GM23248 (cell line): Measurements from ENCODE around the gene GHRH. TPM values are rescaled to one million over a fixed set of nuclear protein-coding genes. Genes with fewer than 3 reads are reported as not detected.

Source experiments
- DNase-seq: peaks from one replicate; pipeline ENCODE4 v3.0.0-alpha.2; 2015
- H2AFZ ChIP-seq: fragments of 200-600 bp; sonication (generic); 2 replicates; pipeline ENCODE4 v1.6.1; 2016; ENCODE audit warnings: antibody characterized with exemption
- H3F3A ChIP-seq: fragments of 200-600 bp; sonication (generic); 2 replicates; pipeline ENCODE4 v1.6.1; 2016; ENCODE audit warnings: mild to moderate bottlenecking, antibody characterized with exemption, mixed run types; ENCODE audit not compliant: insufficient read depth
- H3K27ac ChIP-seq: fragments of 200-600 bp; sonication (generic); 2 replicates; pipeline ENCODE4 v1.5.1; 2016; ENCODE audit warnings: mild to moderate bottlenecking
- H3K27me3 ChIP-seq: fragments of 200-600 bp; sonication (generic); replicated peaks from 2 replicates; pipeline ENCODE4 v1.6.1; 2016; ENCODE audit warnings: mild to moderate bottlenecking; ENCODE audit not compliant: insufficient read depth
- H3K36me3 ChIP-seq: fragments of 200-600 bp; sonication (generic); 2 replicates; pipeline ENCODE4 v1.6.1; 2016; ENCODE audit warnings: low read depth, mild to moderate bottlenecking
- H3K4me1 ChIP-seq: fragments of 200-600 bp; sonication (generic); 2 replicates; pipeline ENCODE4 v1.6.1; 2016; ENCODE audit warnings: mild to moderate bottlenecking; ENCODE audit not compliant: insufficient read depth
- H3K4me2 ChIP-seq: fragments of 200-600 bp; sonication (generic); one replicate; pipeline ENCODE4 v1.6.1; 2016; ENCODE audit warnings: mild to moderate bottlenecking; ENCODE audit not compliant: unreplicated experiment
- H3K4me3 ChIP-seq: fragments of 200-600 bp; sonication (generic); 2 replicates; pipeline ENCODE4 v1.5.1; 2016; ENCODE audit warnings: mild to moderate bottlenecking
- H3K79me2 ChIP-seq: fragments of 200-600 bp; sonication (generic); 2 replicates; pipeline ENCODE4 v1.6.1; 2016; ENCODE audit warnings: mild to moderate bottlenecking; ENCODE audit not compliant: insufficient read depth
- H3K9ac ChIP-seq: fragments of 200-600 bp; sonication (generic); 2 replicates; pipeline ENCODE4 v1.6.1; 2016; ENCODE audit warnings: mild to moderate bottlenecking
- H3K9me2 ChIP-seq: fragments of 200-600 bp; sonication (generic); 2 replicates; pipeline ENCODE4 v1.6.1; 2016; ENCODE audit warnings: mixed run types, mild to moderate bottlenecking, moderate library complexity; ENCODE audit not compliant: insufficient read depth
- H3K9me3 ChIP-seq: fragments of 200-600 bp; sonication (generic); one replicate; pipeline ENCODE4 v1.6.1; 2017; ENCODE audit warnings: low read depth
- H4K20me1 ChIP-seq: fragments of 200-600 bp; sonication (generic); 2 replicates; pipeline ENCODE4 v1.6.0; 2016; ENCODE audit not compliant: insufficient read depth
- EZH2 ChIP-seq: fragments of 200-600 bp; sonication (generic); IDR thresholded peaks from 2 replicates; pipeline ENCODE4 v1.6.1; 2018; ENCODE audit warnings: antibody characterized with exemption, mild to moderate bottlenecking; ENCODE audit not compliant: insufficient read depth, poor library complexity, severe bottlenecking
- EZH2phosphoT487 ChIP-seq: fragments of 200-600 bp; sonication (generic); IDR thresholded peaks from 2 replicates; pipeline ENCODE4 v1.6.1; 2018; ENCODE audit warnings: antibody characterized with exemption, moderate library complexity, mild to moderate bottlenecking, low read depth; ENCODE audit not compliant: insufficient read depth
- WGBS, 2 experiments: methylation state at CpG; one replicate each; pipeline ENCODE4 v1.1.6; 2015 to 2017; ENCODE audit warnings: low lambda C conversion rate in 2 of 2, low coverage in 1 of 2; ENCODE audit errors: missing lambda C conversion rate in 2 of 2; 5-methylcytosine and 5-hydroxymethylcytosine counted together
- in situ Hi-C: fragments of 300-500 bp; cut with MboI; formaldehyde crosslinking; loops from 2 replicates; pipeline ENCODE4 v1.15.0; 2020
- polyA plus RNA-seq: library from polyadenylated mRNA; unstranded; fragments of >200 nt; fragmentation: Nextera tagmentation; extraction: Ambion mirVana; gene quantifications from 2 replicates; pipeline ENCODE4 v1.2.1, GENCODE V29; 2016
- total RNA-seq: library from RNA; depleted of rRNA; stranded (reverse); fragments of >200 nt; shearing (Covaris generic); gene quantifications from 2 replicates; pipeline ENCODE4 v1.2.3, GENCODE V29; 2014

The GHRH gene
- total and polyA plus RNA-seq, 2 experiments from 2014 or later: not detected

DNA sequence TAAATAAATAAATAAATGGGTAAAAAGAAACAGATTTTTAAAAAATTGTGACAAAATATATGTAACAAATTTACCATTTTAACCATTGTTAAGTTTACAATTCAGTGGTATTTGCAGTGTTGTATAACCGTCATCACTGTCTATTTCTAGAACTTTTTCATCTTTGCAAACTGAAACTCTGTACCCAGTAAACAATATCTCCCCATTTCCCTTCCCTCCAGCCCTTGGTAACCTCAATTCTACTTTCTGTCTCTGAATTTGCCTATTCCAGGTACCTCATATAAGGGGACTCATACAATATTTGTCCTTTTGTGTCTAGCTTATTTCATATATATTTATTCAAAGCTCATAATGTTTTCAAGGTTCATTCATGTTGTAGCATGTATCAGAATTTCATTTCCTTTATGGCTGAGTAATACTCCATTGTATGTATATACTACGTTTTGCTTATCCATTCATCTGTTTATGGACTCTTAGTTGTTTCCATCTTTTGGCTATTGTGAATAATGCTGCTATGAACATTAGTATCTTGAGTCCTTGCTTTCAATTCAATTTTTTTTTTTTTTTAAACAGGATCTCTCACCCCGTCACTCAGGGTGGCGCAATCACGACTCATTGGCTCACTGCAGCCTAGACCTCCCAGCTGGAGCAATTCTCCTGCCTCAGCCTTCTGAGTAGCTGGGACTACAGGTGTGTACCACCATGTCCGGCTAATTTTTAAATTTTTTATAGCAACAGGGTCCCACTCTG, 36.8 kb upstream of the GHRH start:
- Histone ChIP-seq H3K4me1 (peaks cover 66% of the 10 kb centered on the region), H3K9me2 (no peaks in the 10 kb centered on the region), H3K4me2 (peak overlapping the region; percentile 44), H3K36me3 (peaks cover 15% of the 10 kb centered on the region; the same call in 1 of the 2 replicates), H2AFZ (no peak overlapping the region), H3K9ac (no peak overlapping the region), H3K4me3 (no peak overlapping the region), H3F3A (peaks cover 56% of the 10 kb centered on the region), H3K27me3 (no peaks in the 10 kb centered on the region), H3K9me3 (no peaks in the 10 kb centered on the region), H4K20me1 (no peaks in the 10 kb centered on the region), H3K27ac (peak overlapping the region; percentile 93), H3K79me2 (peaks cover 81% of the 10 kb centered on the region)
- in situ Hi-C loops: no loop called here
- TF ChIP-seq EZH2phosphoT487: no peak
- TF ChIP-seq EZH2: no peak
- DNase-seq: peak; percentile 77
- 50 to 52% methylated on average over 6 of the region's 6 CpGs for WGBS, 2 experiments

DNA sequence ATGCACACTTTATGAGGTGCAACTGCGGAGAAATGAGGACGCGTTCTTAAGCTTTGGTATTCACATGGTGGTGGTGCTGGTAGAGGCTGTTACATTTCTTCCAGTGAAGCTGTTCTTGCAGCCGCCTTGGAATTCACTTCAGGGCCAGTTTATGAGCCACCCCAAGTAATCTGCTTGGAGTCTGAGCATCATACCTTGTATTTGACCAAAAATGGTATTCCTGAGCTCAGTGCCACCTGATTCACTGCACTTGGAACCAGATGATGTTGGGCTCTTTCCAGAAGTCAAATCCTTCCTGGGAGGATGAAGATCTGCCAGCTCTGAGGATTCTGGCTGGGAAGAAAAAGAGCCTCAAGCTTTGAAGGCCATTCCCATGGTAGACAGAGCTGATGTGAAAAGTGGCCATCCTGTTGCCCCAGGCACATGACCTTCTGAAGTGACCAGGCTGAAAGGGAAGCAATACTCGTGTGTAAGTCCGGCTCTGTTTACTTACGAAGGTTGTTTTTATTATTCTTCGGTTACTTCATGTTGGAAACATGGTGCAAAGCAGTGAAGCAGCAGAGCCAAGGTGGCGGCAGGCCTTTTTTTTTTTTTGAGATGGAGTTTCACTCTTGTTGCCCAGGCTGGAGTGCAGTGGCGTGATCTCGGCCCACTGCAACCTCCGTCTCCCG, 35.6 kb upstream of the GHRH start:
- H2AFZ ChIP-seq: no peak overlapping the region
- peaks cover 6% of the 10 kb centered on the region; the same call in 1 of the 2 replicates for H3K36me3 ChIP-seq
- H3K9me3 ChIP-seq: no peaks in the 10 kb centered on the region
- peaks cover 67% of the 10 kb centered on the region for H3F3A ChIP-seq
- 69 to 76% methylated on average over 13 of the region's 13 CpGs for WGBS, 2 experiments
- H3K27me3 ChIP-seq: no peaks in the 10 kb centered on the region
- peak overlapping the region; percentile 93 for H3K27ac ChIP-seq
- H4K20me1 ChIP-seq: no peaks in the 10 kb centered on the region
- peak overlapping the region; percentile 77 for H3K4me2 ChIP-seq
- peak overlapping the region; percentile 36 for H3K4me3 ChIP-seq
- H3K9me2 ChIP-seq: no peaks in the 10 kb centered on the region
- in situ Hi-C loops: no loop called here
- peaks cover 82% of the 10 kb centered on the region for H3K79me2 ChIP-seq
- H3K4me1 ChIP-seq: peaks cover 66% of the 10 kb centered on the region
- H3K9ac ChIP-seq: peak overlapping the region; percentile 56
- DNase-seq: peak; percentile 94
- TF ChIP-seq EZH2 (no peak), EZH2phosphoT487 (no peak)

DNA sequence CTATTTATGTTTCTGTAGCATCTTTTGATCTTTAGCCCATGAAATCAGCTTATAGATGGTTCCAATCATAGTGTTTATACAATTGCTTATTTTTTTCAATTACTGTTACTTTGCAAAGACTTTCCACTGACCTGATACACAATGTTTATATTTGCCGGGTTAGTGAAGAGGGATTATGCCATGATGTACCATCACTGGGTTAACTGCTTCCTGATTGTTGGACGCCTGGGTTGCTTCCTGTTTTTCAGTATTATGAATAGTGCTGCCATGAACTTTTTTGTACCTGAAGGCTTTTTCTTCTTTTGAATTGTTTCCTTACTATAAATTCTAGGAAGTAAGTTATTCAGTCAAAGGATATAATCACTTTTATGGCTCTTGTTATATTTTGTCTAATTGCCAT, 34.8 kb upstream of the GHRH start:
- peak overlapping the region; percentile 93 for H3K27ac ChIP-seq
- DNase-seq: no peak
- WGBS, 2 experiments: 50 to 56% methylated on average over 2 of the region's 2 CpGs
- H3K9me2 ChIP-seq: no peaks in the 10 kb centered on the region
- H3K9me3 ChIP-seq: no peaks in the 10 kb centered on the region
- H2AFZ ChIP-seq: no peak overlapping the region
- peak overlapping the region; percentile 36; the same call in 1 of the 2 replicates for H3K4me3 ChIP-seq
- no peaks in the 10 kb centered on the region for H4K20me1 ChIP-seq
- peaks cover 66% of the 10 kb centered on the region for H3K4me1 ChIP-seq
- H3K27me3 ChIP-seq: no peaks in the 10 kb centered on the region
- H3K9ac ChIP-seq: peak overlapping the region; percentile 56
- TF ChIP-seq EZH2: no peak
- TF ChIP-seq EZH2phosphoT487: no peak
- H3K36me3 ChIP-seq: peaks cover 3% of the 10 kb centered on the region; the same call in 1 of the 2 replicates
- peaks cover 82% of the 10 kb centered on the region for H3K79me2 ChIP-seq
- peak overlapping the region; percentile 77 for H3K4me2 ChIP-seq
- in situ Hi-C loops: no loop called here
- peaks cover 73% of the 10 kb centered on the region for H3F3A ChIP-seq

DNA sequence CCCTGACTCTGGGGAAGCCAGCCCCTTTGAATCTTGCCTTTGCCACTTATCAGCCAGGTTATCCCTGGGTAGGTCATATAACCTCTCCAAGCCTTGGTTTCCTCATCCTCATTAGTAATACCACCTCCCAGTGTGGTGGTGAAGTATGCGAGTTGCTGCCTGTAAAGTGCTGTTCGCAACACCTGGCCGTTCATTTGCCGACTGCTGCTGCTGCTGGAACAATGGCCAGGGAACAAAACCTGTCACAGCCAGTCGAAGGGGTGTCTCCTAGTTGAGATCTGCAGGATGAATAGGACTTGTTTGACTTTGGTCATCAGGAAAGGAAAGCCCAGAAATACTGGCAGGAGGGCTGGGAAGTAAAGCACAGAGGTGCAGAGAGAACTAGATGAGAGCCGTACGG, 34.0 kb upstream of the GHRH start:
- Histone ChIP-seq H3K36me3 (no peaks in the 10 kb centered on the region; the same call in 1 of the 2 replicates), H3K27ac (peak overlapping the region; percentile 93), H3K4me1 (peaks cover 71% of the 10 kb centered on the region), H3K79me2 (peaks cover 82% of the 10 kb centered on the region), H3K4me2 (peak overlapping the region; percentile 77), H3F3A (peaks cover 81% of the 10 kb centered on the region), H4K20me1 (no peaks in the 10 kb centered on the region), H3K9me2 (no peaks in the 10 kb centered on the region), H3K9ac (peak overlapping the region; percentile 56; the same call in 1 of the 2 replicates), H3K4me3 (0 out of 2 replicates have a peak overlapping the region, but pooled peaks have one; percentile 33), H3K27me3 (no peaks in the 10 kb centered on the region), H2AFZ (no peak overlapping the region), H3K9me3 (no peaks in the 10 kb centered on the region)
- 84 to 87% methylated on average over 7 of the region's 7 CpGs for WGBS, 2 experiments
- no peak for DNase-seq
- in situ Hi-C loops: no loop called here
- no peak for TF ChIP-seq EZH2
